ENCODE data around the gene RPL11. TPM values are rescaled to one million over a fixed set of nuclear protein-coding genes. Genes with fewer than 3 reads are reported as not detected.
"Not testable (repeated sequence)": the region's sequence is repeated elsewhere in the genome, so short reads cannot be mapped to it uniquely, and the experiment has no call there.

RPL11 gene
- total RNA-seq, 1 donor from 2014 or later, result 2,503 TPM

- Histone ChIP-seq H3K4me2 (no peak overlapping the region), H3K9me3 (ENCODE audit: low read depth) (no peaks in the 10 kb centered on the region), H3K4me1 (no peaks in the 10 kb centered on the region), H4K20me1 (ENCODE audit: low read depth) (peaks cover 5% of the 10 kb centered on the region), H3K36me3 (no peaks in the 10 kb centered on the region), H3K79me2 (ENCODE audit: low read depth) (no peaks in the 10 kb centered on the region), H3K27me3 (peaks cover 47% of the 10 kb centered on the region), H3K27ac (no peak overlapping the region), H2AFZ (replicated peaks) (no peak overlapping the region), H3K4me3 (no peak overlapping the region), H3K9ac (no peak overlapping the region), H3F3A (ENCODE audit: low read depth) (no peaks in the 10 kb centered on the region)
- Mint-ChIP-seq H3K4me1 (no peaks in the 10 kb centered on the region), H3K27me3 (ENCODE audit: insufficient read depth, low read depth) (peaks cover 10% of the 10 kb centered on the region), H3K36me3 (no peaks in the 10 kb centered on the region), H3K9me3 (no peaks in the 10 kb centered on the region), H3K4me3 (no peak overlapping the region), H3K27ac (no peak overlapping the region)
- peak; percentile 82 for DNase-seq (ENCODE audit: low spot score)
- no peak for TF ChIP-seq EZH2 (IDR thresholded peaks at IDR 0.05)
These were observed 18.4 kb upstream of the RPL11 start for GRCh38 chr1:23673086-23673813.

- H2AFZ ChIP-seq (replicated peaks), result no peak overlapping the region
- no peaks in the 10 kb centered on the region for H4K20me1 ChIP-seq (ENCODE audit: low read depth)
- DNase-seq (ENCODE audit: low spot score), result no peak
- H3K9me3 ChIP-seq (ENCODE audit: low read depth), result no peaks in the 10 kb centered on the region
- no peaks in the 10 kb centered on the region for H3K36me3 ChIP-seq
- no peaks in the 10 kb centered on the region for H3K79me2 ChIP-seq (ENCODE audit: low read depth)
- H3K27ac ChIP-seq, result no peak overlapping the region
- no peak overlapping the region for H3K9ac ChIP-seq
- peaks cover 47% of the 10 kb centered on the region for H3K27me3 ChIP-seq
- Mint-ChIP-seq H3K9me3 (peaks cover 2% of the 10 kb centered on the region), H3K4me1 (no peaks in the 10 kb centered on the region), H3K27me3 (ENCODE audit: insufficient read depth, low read depth) (peaks cover 24% of the 10 kb centered on the region), H3K27ac (no peak overlapping the region), H3K36me3 (no peaks in the 10 kb centered on the region), H3K4me3 (no peak overlapping the region)
- no peak overlapping the region for H3K4me3 ChIP-seq
- H3F3A ChIP-seq (ENCODE audit: low read depth), result no peaks in the 10 kb centered on the region
- H3K4me2 ChIP-seq, result no peak overlapping the region
- TF ChIP-seq EZH2phosphoT487 (IDR thresholded peaks at IDR 0.05), result no peak
- TF ChIP-seq CTCF (IDR thresholded peaks at IDR 0.05), result no peak
- TF ChIP-seq EZH2 (IDR thresholded peaks at IDR 0.05), result no peak
- no peaks in the 10 kb centered on the region for H3K4me1 ChIP-seq
These were observed 11.8 kb upstream of the RPL11 start for GRCh38 chr1:23679815-23680214.

GRCh38 chr1:23682946-23683345 is 8.7 kb upstream of the RPL11 start:
- Mint-ChIP-seq H3K27ac (no peak overlapping the region), H3K9me3 (peaks cover 11% of the 10 kb centered on the region), H3K4me1 (no peaks in the 10 kb centered on the region), H3K36me3 (no peaks in the 10 kb centered on the region), H3K4me3 (no peak overlapping the region), H3K27me3 (ENCODE audit: insufficient read depth, low read depth) (peaks cover 24% of the 10 kb centered on the region)
- no peak overlapping the region for H3K9ac ChIP-seq
- H3K9me3 ChIP-seq (ENCODE audit: low read depth), result no peaks in the 10 kb centered on the region
- H3K4me3 ChIP-seq, result no peak overlapping the region
- H3K27me3 ChIP-seq, result peaks cover 36% of the 10 kb centered on the region
- H3K4me2 ChIP-seq, result no peak overlapping the region
- no peaks in the 10 kb centered on the region for H3K79me2 ChIP-seq (ENCODE audit: low read depth)
- no peaks in the 10 kb centered on the region for H3K4me1 ChIP-seq
- no peaks in the 10 kb centered on the region for H3K36me3 ChIP-seq
- TF ChIP-seq EZH2phosphoT487 (IDR thresholded peaks at IDR 0.05), result no peak
- no peak for TF ChIP-seq EZH2 (IDR thresholded peaks at IDR 0.05)
- TF ChIP-seq CTCF (IDR thresholded peaks at IDR 0.05), result no peak
- no peaks in the 10 kb centered on the region for H4K20me1 ChIP-seq (ENCODE audit: low read depth)
- no peak overlapping the region for H3K27ac ChIP-seq
- H2AFZ ChIP-seq (replicated peaks), result no peak overlapping the region
- no peaks in the 10 kb centered on the region for H3F3A ChIP-seq (ENCODE audit: low read depth)
- DNase-seq (ENCODE audit: low spot score), result no peak

GRCh38 chr1:23684415-23684814 is 7.2 kb upstream of the RPL11 start:
- Mint-ChIP-seq H3K4me3 (no peak overlapping the region), H3K27me3 (ENCODE audit: insufficient read depth, low read depth) (peaks cover 13% of the 10 kb centered on the region), H3K4me1 (no peaks in the 10 kb centered on the region), H3K9me3 (peaks cover 11% of the 10 kb centered on the region), H3K27ac (no peak overlapping the region), H3K36me3 (no peaks in the 10 kb centered on the region)
- Histone ChIP-seq H3F3A (ENCODE audit: low read depth) (no peaks in the 10 kb centered on the region), H3K9ac (no peak overlapping the region), H3K27ac (no peak overlapping the region), H2AFZ (replicated peaks) (no peak overlapping the region), H3K27me3 (peaks cover 22% of the 10 kb centered on the region), H3K36me3 (no peaks in the 10 kb centered on the region), H3K4me3 (no peak overlapping the region), H3K9me3 (ENCODE audit: low read depth) (no peaks in the 10 kb centered on the region), H3K4me2 (no peak overlapping the region), H3K79me2 (ENCODE audit: low read depth) (no peaks in the 10 kb centered on the region), H4K20me1 (ENCODE audit: low read depth) (no peaks in the 10 kb centered on the region), H3K4me1 (no peaks in the 10 kb centered on the region)
- no peak for DNase-seq (ENCODE audit: low spot score)
- TF ChIP-seq CTCF (IDR thresholded peaks at IDR 0.05), result no peak
- no peak for TF ChIP-seq EZH2phosphoT487 (IDR thresholded peaks at IDR 0.05)
- TF ChIP-seq EZH2 (IDR thresholded peaks at IDR 0.05), result no peak

GRCh38 chr1:23685197-23685596 is 6.4 kb upstream of the RPL11 start:
- not testable (repeated sequence) for H3K4me2 ChIP-seq; H2AFZ ChIP-seq (replicated peaks); H3F3A ChIP-seq (ENCODE audit: low read depth); H3K9ac ChIP-seq; H3K4me3 ChIP-seq; H3K27ac Mint-ChIP-seq; DNase-seq (ENCODE audit: low spot score); H3K4me1 Mint-ChIP-seq; H3K36me3 Mint-ChIP-seq; H3K9me3 ChIP-seq (ENCODE audit: low read depth); H3K79me2 ChIP-seq (ENCODE audit: low read depth); H4K20me1 ChIP-seq (ENCODE audit: low read depth); H3K4me3 Mint-ChIP-seq; H3K4me1 ChIP-seq; H3K27ac ChIP-seq; H3K36me3 ChIP-seq
- peaks cover 11% of the 10 kb centered on the region for H3K9me3 Mint-ChIP-seq
- peaks cover 15% of the 10 kb centered on the region for H3K27me3 ChIP-seq
- peaks cover 13% of the 10 kb centered on the region for H3K27me3 Mint-ChIP-seq (ENCODE audit: insufficient read depth, low read depth)

- H3K9ac ChIP-seq; H3K27me3 Mint-ChIP-seq (ENCODE audit: insufficient read depth, low read depth); H3K9me3 Mint-ChIP-seq; DNase-seq (ENCODE audit: low spot score); H4K20me1 ChIP-seq (ENCODE audit: low read depth); H2AFZ ChIP-seq (replicated peaks); H3K9me3 ChIP-seq (ENCODE audit: low read depth); H3K4me1 ChIP-seq; H3K27me3 ChIP-seq; H3K4me2 ChIP-seq; H3F3A ChIP-seq (ENCODE audit: low read depth); H3K4me3 ChIP-seq; H3K4me3 Mint-ChIP-seq; H3K36me3 ChIP-seq; H3K27ac Mint-ChIP-seq; H3K36me3 Mint-ChIP-seq; H3K4me1 Mint-ChIP-seq; H3K27ac ChIP-seq: not testable (repeated sequence)
- H3K79me2 ChIP-seq (ENCODE audit: low read depth), result peaks cover 12% of the 10 kb centered on the region
These were observed 3.9 kb upstream of the RPL11 start for GRCh38 chr1:23687680-23688079.
